ENCODE measurements around the gene POLA2.

Gene POLA2

GRCh38 chr11:65341856-65342255 lies 80.1 kb downstream of the POLA2 start:
- no peak for DNase-seq
